ENCODE results near the gene TTC9.

Gene TTC9

DNA sequence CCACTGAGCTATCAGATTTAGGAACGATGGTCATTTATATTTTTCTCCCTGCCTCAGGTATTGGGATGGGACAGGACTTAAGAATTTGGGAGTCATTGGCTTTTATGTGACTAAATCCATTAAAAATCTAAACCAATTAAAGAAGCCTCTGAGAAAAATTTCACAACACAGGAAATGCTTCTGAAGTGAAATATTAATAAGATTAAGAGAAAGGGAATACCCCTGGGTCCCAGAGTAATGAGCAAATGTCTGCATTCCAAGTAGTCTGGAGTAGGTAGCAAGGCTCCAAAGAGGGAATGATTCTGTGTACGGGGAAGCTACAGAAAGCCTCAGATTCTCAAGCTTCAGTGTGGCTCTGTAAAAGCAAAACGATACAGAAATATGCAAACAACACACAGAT is 40.6 kb upstream of the TTC9 start:
- no peak for DNase-seq (ENCODE audit: low read depth, low spot score)
- peaks cover 7% of the 10 kb centered on the region for H3K36me3 ChIP-seq (ENCODE audit: insufficient read depth, insufficient read length, low read length)
- H3K9ac ChIP-seq (ENCODE audit: insufficient read length, low read depth), result peak overlapping the region; percentile 42
- no peaks in the 10 kb centered on the region for H3K4me1 ChIP-seq (ENCODE audit: insufficient read depth, insufficient read length)
- no peaks in the 10 kb centered on the region for H3K9me3 ChIP-seq (ENCODE audit: insufficient read depth, low read length)
- H3K4me3 ChIP-seq (ENCODE audit: insufficient read length, low read depth), result peak overlapping the region; percentile 45
- no peaks in the 10 kb centered on the region for H3K27me3 ChIP-seq (ENCODE audit: insufficient read depth, insufficient read length)
- no peak for TF ChIP-seq YY1 (IDR thresholded peaks at IDR 0.05; ENCODE audit: insufficient read depth, insufficient read length)
- TF ChIP-seq SUZ12 (IDR thresholded peaks at IDR 0.05; ENCODE audit: extremely low read depth, insufficient read depth, insufficient read length), result no peak
- TF ChIP-seq ZNF274 (IDR thresholded peaks at IDR 0.05; ENCODE audit: low read depth, low read length), result no peak

DNA sequence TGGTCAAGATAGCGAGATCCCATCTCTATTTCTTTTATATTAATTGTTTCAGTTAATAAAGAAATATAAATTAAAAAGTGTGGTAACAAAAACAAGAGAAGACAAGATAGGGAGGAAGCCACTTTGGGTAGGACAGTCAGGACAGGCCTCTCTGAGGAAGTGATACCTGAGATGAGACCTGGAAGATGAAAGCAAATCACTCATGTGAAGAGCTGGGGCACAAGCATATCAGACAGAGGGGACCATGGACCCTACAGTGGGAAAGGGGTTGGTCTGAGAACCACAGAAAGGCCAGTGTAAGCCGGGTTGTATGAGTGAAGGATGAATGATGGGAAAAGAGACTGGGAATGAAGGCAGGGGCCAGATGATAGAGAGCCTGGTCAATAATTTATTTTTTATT is 39.5 kb upstream of the TTC9 start:
- Histone ChIP-seq H3K9me3 (ENCODE audit: insufficient read depth, low read length) (no peaks in the 10 kb centered on the region), H3K36me3 (ENCODE audit: insufficient read depth, insufficient read length, low read length) (no peaks in the 10 kb centered on the region), H3K9ac (ENCODE audit: insufficient read length, low read depth) (no peak overlapping the region), H3K4me1 (ENCODE audit: insufficient read depth, insufficient read length) (no peaks in the 10 kb centered on the region), H3K27me3 (ENCODE audit: insufficient read depth, insufficient read length) (no peaks in the 10 kb centered on the region), H3K4me3 (ENCODE audit: insufficient read length, low read depth) (no peak overlapping the region)
- DNase-seq (ENCODE audit: low read depth, low spot score), result no peak
- TF ChIP-seq YY1 (IDR thresholded peaks at IDR 0.05; ENCODE audit: insufficient read depth, insufficient read length) (no peak), SUZ12 (IDR thresholded peaks at IDR 0.05; ENCODE audit: extremely low read depth, insufficient read depth, insufficient read length) (no peak), ZNF274 (IDR thresholded peaks at IDR 0.05; ENCODE audit: low read depth, low read length) (no peak)

DNA sequence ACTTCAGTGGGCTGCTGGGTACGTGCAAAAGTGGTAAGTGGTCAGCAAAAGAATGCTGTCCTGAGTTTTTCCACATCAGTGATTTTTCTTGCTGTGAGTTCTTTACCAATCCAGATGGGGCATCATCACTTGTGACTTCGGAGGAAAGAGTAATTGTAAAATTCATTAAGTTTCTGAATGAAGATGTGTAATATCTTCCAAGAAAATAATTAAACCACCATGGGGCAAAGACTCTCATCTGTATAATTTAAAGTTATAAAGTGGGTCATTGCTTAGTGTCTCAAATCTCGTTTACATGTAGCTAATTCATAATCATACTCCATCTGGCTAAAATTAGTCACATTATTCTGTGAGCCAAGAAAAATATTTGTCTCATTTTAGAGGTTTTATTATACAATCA is 30.5 kb upstream of the TTC9 start:
- no peak overlapping the region for H3K9ac ChIP-seq (ENCODE audit: insufficient read length, low read depth)
- no peaks in the 10 kb centered on the region for H3K27me3 ChIP-seq (ENCODE audit: insufficient read depth, insufficient read length)
- TF ChIP-seq YY1 (IDR thresholded peaks at IDR 0.05; ENCODE audit: insufficient read depth, insufficient read length), result no peak
- no peak for TF ChIP-seq SUZ12 (IDR thresholded peaks at IDR 0.05; ENCODE audit: extremely low read depth, insufficient read depth, insufficient read length)
- TF ChIP-seq ZNF274 (IDR thresholded peaks at IDR 0.05; ENCODE audit: low read depth, low read length), result no peak
- H3K4me3 ChIP-seq (ENCODE audit: insufficient read length, low read depth), result no peak overlapping the region
- H3K9me3 ChIP-seq (ENCODE audit: insufficient read depth, low read length), result no peaks in the 10 kb centered on the region
- no peaks in the 10 kb centered on the region for H3K36me3 ChIP-seq (ENCODE audit: insufficient read depth, insufficient read length, low read length)
- no peaks in the 10 kb centered on the region for H3K4me1 ChIP-seq (ENCODE audit: insufficient read depth, insufficient read length)
- no peak for DNase-seq (ENCODE audit: low read depth, low spot score)

GRCh38 chr14:70616646-70617045 is 25.1 kb upstream of the TTC9 start:
- Histone ChIP-seq H3K9ac (ENCODE audit: insufficient read length, low read depth) (no peak overlapping the region), H3K4me3 (ENCODE audit: insufficient read length, low read depth) (no peak overlapping the region), H3K4me1 (ENCODE audit: insufficient read depth, insufficient read length) (no peaks in the 10 kb centered on the region), H3K36me3 (ENCODE audit: insufficient read depth, insufficient read length, low read length) (no peaks in the 10 kb centered on the region), H3K27me3 (ENCODE audit: insufficient read depth, insufficient read length) (no peaks in the 10 kb centered on the region), H3K9me3 (ENCODE audit: insufficient read depth, low read length) (no peaks in the 10 kb centered on the region)
- DNase-seq (ENCODE audit: low read depth, low spot score), result no peak
- TF ChIP-seq YY1 (IDR thresholded peaks at IDR 0.05; ENCODE audit: insufficient read depth, insufficient read length) (no peak), ZNF274 (IDR thresholded peaks at IDR 0.05; ENCODE audit: low read depth, low read length) (no peak), SUZ12 (IDR thresholded peaks at IDR 0.05; ENCODE audit: extremely low read depth, insufficient read depth, insufficient read length) (no peak)

DNA sequence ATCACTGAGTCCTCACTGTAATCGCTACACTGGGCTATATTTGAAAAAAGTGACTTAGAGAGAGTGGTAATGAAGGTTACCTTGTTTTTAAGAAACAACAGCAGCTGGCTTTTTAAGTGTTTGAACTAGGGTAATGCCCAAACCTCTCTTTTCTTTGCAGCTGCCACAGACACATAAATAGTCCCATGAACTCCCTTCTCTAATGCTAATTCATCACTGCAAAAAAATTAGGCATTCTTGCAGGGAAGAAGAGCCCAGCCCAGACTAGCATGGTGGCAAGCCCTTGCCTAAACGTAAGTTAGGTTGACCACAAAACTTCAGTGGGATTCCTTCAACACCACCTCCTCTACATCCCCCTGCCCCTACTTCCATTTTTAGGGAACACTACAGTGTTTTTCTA is 23.4 kb upstream of the TTC9 start:
- TF ChIP-seq YY1 (IDR thresholded peaks at IDR 0.05; ENCODE audit: insufficient read depth, insufficient read length) (no peak), ZNF274 (IDR thresholded peaks at IDR 0.05; ENCODE audit: low read depth, low read length) (no peak), SUZ12 (IDR thresholded peaks at IDR 0.05; ENCODE audit: extremely low read depth, insufficient read depth, insufficient read length) (no peak)
- H3K4me3 ChIP-seq (ENCODE audit: insufficient read length, low read depth), result no peak overlapping the region
- H3K9me3 ChIP-seq (ENCODE audit: insufficient read depth, low read length), result no peaks in the 10 kb centered on the region
- no peak overlapping the region for H3K9ac ChIP-seq (ENCODE audit: insufficient read length, low read depth)
- no peaks in the 10 kb centered on the region for H3K4me1 ChIP-seq (ENCODE audit: insufficient read depth, insufficient read length)
- no peaks in the 10 kb centered on the region for H3K27me3 ChIP-seq (ENCODE audit: insufficient read depth, insufficient read length)
- no peaks in the 10 kb centered on the region for H3K36me3 ChIP-seq (ENCODE audit: insufficient read depth, insufficient read length, low read length)
- DNase-seq (ENCODE audit: low read depth, low spot score), result no peak

- H3K27me3 ChIP-seq (ENCODE audit: insufficient read depth, insufficient read length), result no peaks in the 10 kb centered on the region
- no peak overlapping the region for H3K4me3 ChIP-seq (ENCODE audit: insufficient read length, low read depth)
- no peaks in the 10 kb centered on the region for H3K36me3 ChIP-seq (ENCODE audit: insufficient read depth, insufficient read length, low read length)
- no peak for TF ChIP-seq YY1 (IDR thresholded peaks at IDR 0.05; ENCODE audit: insufficient read depth, insufficient read length)
- TF ChIP-seq ZNF274 (IDR thresholded peaks at IDR 0.05; ENCODE audit: low read depth, low read length), result no peak
- no peak for TF ChIP-seq SUZ12 (IDR thresholded peaks at IDR 0.05; ENCODE audit: extremely low read depth, insufficient read depth, insufficient read length)
- no peak for DNase-seq (ENCODE audit: low read depth, low spot score)
- no peaks in the 10 kb centered on the region for H3K4me1 ChIP-seq (ENCODE audit: insufficient read depth, insufficient read length)
- no peaks in the 10 kb centered on the region for H3K9me3 ChIP-seq (ENCODE audit: insufficient read depth, low read length)
- H3K9ac ChIP-seq (ENCODE audit: insufficient read length, low read depth), result no peak overlapping the region
Observed at GRCh38 chr14:70619708-70620107, 22.0 kb upstream of the TTC9 start.

- H3K27me3 ChIP-seq (ENCODE audit: insufficient read depth, insufficient read length), result no peaks in the 10 kb centered on the region
- H3K9me3 ChIP-seq (ENCODE audit: insufficient read depth, low read length), result peaks cover 16% of the 10 kb centered on the region
- no peaks in the 10 kb centered on the region for H3K36me3 ChIP-seq (ENCODE audit: insufficient read depth, insufficient read length, low read length)
- H3K4me3 ChIP-seq (ENCODE audit: insufficient read length, low read depth), result no peak overlapping the region
- H3K9ac ChIP-seq (ENCODE audit: insufficient read length, low read depth), result no peak overlapping the region
- TF ChIP-seq SUZ12 (IDR thresholded peaks at IDR 0.05; ENCODE audit: extremely low read depth, insufficient read depth, insufficient read length), result no peak
- no peak for TF ChIP-seq ZNF274 (IDR thresholded peaks at IDR 0.05; ENCODE audit: low read depth, low read length)
- TF ChIP-seq YY1 (IDR thresholded peaks at IDR 0.05; ENCODE audit: insufficient read depth, insufficient read length), result no peak
- no peaks in the 10 kb centered on the region for H3K4me1 ChIP-seq (ENCODE audit: insufficient read depth, insufficient read length)
- no peak for DNase-seq (ENCODE audit: low read depth, low spot score)
Observed at GRCh38 chr14:70622111-70622712, 19.5 kb upstream of the TTC9 start.
